ENCODE data around the gene FGF22. TPM values are rescaled to one million over a fixed set of nuclear protein-coding genes. Genes with fewer than 3 reads are reported as not detected.

FGF22 gene
- total RNA-seq, 2 experiments from 2014 or later = 0.48 TPM; not detected in 1

DNA sequence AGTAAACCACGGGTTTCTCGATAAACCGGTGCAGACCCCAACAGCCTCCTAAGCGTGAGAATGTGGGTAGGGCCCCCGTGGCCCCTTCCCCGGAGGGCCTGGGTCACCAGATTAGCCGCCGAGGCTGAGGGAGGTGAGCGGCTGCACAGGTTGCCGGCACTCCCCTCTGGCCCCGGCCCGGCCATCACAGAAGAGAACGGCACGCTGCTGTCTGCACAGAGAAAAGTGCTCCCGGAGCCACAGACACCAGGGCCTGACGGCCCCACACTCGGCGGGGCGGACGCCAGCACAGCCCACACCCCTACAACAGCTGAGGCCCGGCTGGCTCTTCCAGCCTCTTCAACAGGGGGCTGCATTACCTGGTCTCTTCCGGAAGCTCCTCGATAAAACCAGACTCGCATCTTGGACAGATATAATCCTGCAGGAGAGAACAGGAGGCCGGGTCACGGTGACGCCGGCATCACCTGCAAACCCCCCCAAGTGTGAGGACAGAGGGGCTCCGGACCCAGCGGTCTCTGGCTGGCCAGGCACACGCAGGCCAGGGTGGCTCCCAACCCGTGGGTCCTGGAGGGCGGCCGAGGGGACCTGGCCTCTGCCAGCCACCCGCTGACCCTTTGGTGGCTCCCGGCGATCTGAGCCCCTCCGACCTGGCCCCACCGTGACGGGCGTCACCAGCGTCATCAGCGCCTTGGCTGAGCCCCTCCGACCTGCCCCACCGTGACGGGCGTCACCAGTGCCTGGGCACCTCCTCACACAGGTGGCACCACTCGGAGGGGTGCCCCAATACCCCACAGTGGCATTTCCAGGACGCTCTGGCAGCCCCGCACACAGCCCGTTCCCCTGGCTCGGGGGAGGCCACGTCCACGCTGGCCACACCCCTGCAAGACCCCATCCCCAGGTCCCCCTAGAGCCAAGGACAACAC lies 13.0 kb downstream of the FGF22 start:
- ChIA-PET POLR2A (no interaction called here), CTCF (ENCODE audit: unreplicated experiment) (no interaction called here)
- Histone ChIP-seq H3K4me3 (ENCODE audit: low read depth, low read length, poor library complexity, severe bottlenecking) (no peak overlapping the region), H3K27ac (ENCODE audit: low read depth, low read length, poor library complexity, severe bottlenecking) (no peak overlapping the region), H3K9me3 (ENCODE audit: low read length) (no peaks in the 10 kb centered on the region), H2AFZ (ENCODE audit: low read length) (no peak overlapping the region), H3K4me2 (ENCODE audit: low read length) (no peak overlapping the region), H4K20me1 (ENCODE audit: insufficient read depth, low read length) (no peaks in the 10 kb centered on the region; the same call in 1 of the 2 replicates), H3K79me2 (ENCODE audit: insufficient read depth, low read depth, low read length) (peaks cover 55% of the 10 kb centered on the region), H3K36me3 (ENCODE audit: insufficient read depth, low read length) (peaks cover 95% of the 10 kb centered on the region), H3K9me2 (ENCODE audit: insufficient read depth, low read length) (no peaks in the 10 kb centered on the region), H3K4me1 (ENCODE audit: insufficient read depth, low read length, poor library complexity, severe bottlenecking) (peaks cover 14% of the 10 kb centered on the region)
- no TSS peak for BruUV-seq (replicated peaks)
- intact Hi-C loops (cut with micrococcal nuclease; ENCODE audit: unreplicated experiment) = no loop called here
- TF ChIP-seq EZH2phosphoT487 (IDR thresholded peaks at IDR 0.05; ENCODE audit: borderline replicate concordance, low read depth, low read length) = no peak
- TF ChIP-seq, protein P1, sequence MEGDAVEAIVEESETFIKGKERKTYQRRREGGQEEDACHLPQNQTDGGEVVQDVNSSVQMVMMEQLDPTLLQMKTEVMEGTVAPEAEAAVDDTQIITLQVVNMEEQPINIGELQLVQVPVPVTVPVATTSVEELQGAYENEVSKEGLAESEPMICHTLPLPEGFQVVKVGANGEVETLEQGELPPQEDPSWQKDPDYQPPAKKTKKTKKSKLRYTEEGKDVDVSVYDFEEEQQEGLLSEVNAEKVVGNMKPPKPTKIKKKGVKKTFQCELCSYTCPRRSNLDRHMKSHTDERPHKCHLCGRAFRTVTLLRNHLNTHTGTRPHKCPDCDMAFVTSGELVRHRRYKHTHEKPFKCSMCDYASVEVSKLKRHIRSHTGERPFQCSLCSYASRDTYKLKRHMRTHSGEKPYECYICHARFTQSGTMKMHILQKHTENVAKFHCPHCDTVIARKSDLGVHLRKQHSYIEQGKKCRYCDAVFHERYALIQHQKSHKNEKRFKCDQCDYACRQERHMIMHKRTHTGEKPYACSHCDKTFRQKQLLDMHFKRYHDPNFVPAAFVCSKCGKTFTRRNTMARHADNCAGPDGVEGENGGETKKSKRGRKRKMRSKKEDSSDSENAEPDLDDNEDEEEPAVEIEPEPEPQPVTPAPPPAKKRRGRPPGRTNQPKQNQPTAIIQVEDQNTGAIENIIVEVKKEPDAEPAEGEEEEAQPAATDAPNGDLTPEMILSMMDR (conservative IDR thresholded peaks at IDR 0.05; ENCODE audit: low read length) = no peak
- DNase-seq (ENCODE audit: low spot score) = no peak

DNA sequence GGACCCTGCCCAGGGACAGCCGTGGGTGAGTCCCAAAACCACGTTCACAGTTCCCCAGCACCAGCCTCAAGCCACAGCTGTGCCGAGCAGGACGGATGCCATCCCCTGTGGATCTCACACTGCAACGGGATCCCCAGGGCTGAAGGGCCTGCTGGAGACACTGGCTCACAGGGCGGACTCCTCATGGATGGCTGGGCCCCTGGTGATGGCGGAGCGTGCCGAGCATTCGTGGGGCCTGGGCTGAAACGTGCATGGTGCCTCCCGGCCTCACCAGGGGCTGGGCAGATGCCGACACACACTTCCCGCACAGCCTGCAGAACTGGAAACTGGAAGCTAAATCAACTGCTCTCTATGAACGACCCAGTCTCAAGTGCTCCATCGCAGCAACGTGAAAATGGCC lies 13.7 kb downstream of the FGF22 start:
- Histone ChIP-seq H3K9me2 (ENCODE audit: insufficient read depth, low read length) (no peaks in the 10 kb centered on the region), H3K4me3 (ENCODE audit: low read depth, low read length, poor library complexity, severe bottlenecking) (no peak overlapping the region), H3K4me2 (ENCODE audit: low read length) (no peak overlapping the region), H2AFZ (ENCODE audit: low read length) (no peak overlapping the region), H3K9me3 (ENCODE audit: low read length) (no peaks in the 10 kb centered on the region), H4K20me1 (ENCODE audit: insufficient read depth, low read length) (no peaks in the 10 kb centered on the region; the same call in 1 of the 2 replicates), H3K36me3 (ENCODE audit: insufficient read depth, low read length) (peaks cover 96% of the 10 kb centered on the region), H3K79me2 (ENCODE audit: insufficient read depth, low read depth, low read length) (peaks cover 62% of the 10 kb centered on the region), H3K27ac (ENCODE audit: low read depth, low read length, poor library complexity, severe bottlenecking) (no peak overlapping the region), H3K4me1 (ENCODE audit: insufficient read depth, low read length, poor library complexity, severe bottlenecking) (peaks cover 9% of the 10 kb centered on the region)
- intact Hi-C loops (cut with micrococcal nuclease; ENCODE audit: unreplicated experiment) = no loop called here
- ChIA-PET CTCF (ENCODE audit: unreplicated experiment) (no interaction called here), POLR2A (no interaction called here)
- TF ChIP-seq, protein P1 (conservative IDR thresholded peaks at IDR 0.05; ENCODE audit: low read length) = no peak
- TF ChIP-seq EZH2phosphoT487 (IDR thresholded peaks at IDR 0.05; ENCODE audit: borderline replicate concordance, low read depth, low read length) = no peak
- no peak for DNase-seq (ENCODE audit: low spot score)
- BruUV-seq (replicated peaks) = no TSS peak

DNA sequence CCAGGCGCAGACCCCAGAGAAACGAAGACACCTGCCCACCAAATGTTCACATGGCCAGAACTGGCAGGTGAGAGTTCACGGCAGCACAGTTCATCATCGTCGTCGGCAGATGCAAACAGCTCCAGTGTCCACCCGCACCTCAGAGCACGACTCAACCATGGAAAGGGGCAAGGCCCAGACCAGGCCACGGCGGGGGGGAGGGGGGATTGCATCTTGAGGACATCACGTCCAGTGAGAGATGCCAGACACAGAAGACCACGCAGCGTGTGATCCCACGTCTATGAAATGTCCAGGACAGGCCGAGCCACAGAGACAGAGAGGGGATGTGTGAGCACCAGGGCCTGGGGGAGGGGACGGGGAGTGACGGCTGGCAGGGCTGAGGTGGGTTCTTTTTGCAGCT lies 16.0 kb downstream of the FGF22 start:
- Histone ChIP-seq H3K4me3 (ENCODE audit: low read depth, low read length, poor library complexity, severe bottlenecking) (no peak overlapping the region), H2AFZ (ENCODE audit: low read length) (no peak overlapping the region), H3K9me3 (ENCODE audit: low read length) (no peaks in the 10 kb centered on the region), H4K20me1 (ENCODE audit: insufficient read depth, low read length) (peaks cover 6% of the 10 kb centered on the region), H3K4me1 (ENCODE audit: insufficient read depth, low read length, poor library complexity, severe bottlenecking) (peaks cover 20% of the 10 kb centered on the region), H3K9me2 (ENCODE audit: insufficient read depth, low read length) (no peaks in the 10 kb centered on the region), H3K79me2 (ENCODE audit: insufficient read depth, low read depth, low read length) (peaks cover 84% of the 10 kb centered on the region), H3K4me2 (ENCODE audit: low read length) (no peak overlapping the region), H3K27ac (ENCODE audit: low read depth, low read length, poor library complexity, severe bottlenecking) (no peak overlapping the region), H3K36me3 (ENCODE audit: insufficient read depth, low read length) (peaks cover 93% of the 10 kb centered on the region)
- intact Hi-C loops (cut with micrococcal nuclease; ENCODE audit: unreplicated experiment) = no loop called here
- no peak for DNase-seq (ENCODE audit: low spot score)
- TF ChIP-seq, protein P1 (conservative IDR thresholded peaks at IDR 0.05; ENCODE audit: low read length) = no peak
- TF ChIP-seq EZH2phosphoT487 (IDR thresholded peaks at IDR 0.05; ENCODE audit: borderline replicate concordance, low read depth, low read length) = no peak
- BruUV-seq (replicated peaks) = no TSS peak
- ChIA-PET CTCF (ENCODE audit: unreplicated experiment) (interaction anchor here (0.5 kb wide), 1 partner anchor 48 kb away, joined by 3 read pairs; no protein-coding TSS in a partner anchor), POLR2A (no interaction called here)

Data from OCI-LY7 (cell line).